Measurements from ENCODE around the gene SIT1.

- TF ChIP-seq, protein P1, sequence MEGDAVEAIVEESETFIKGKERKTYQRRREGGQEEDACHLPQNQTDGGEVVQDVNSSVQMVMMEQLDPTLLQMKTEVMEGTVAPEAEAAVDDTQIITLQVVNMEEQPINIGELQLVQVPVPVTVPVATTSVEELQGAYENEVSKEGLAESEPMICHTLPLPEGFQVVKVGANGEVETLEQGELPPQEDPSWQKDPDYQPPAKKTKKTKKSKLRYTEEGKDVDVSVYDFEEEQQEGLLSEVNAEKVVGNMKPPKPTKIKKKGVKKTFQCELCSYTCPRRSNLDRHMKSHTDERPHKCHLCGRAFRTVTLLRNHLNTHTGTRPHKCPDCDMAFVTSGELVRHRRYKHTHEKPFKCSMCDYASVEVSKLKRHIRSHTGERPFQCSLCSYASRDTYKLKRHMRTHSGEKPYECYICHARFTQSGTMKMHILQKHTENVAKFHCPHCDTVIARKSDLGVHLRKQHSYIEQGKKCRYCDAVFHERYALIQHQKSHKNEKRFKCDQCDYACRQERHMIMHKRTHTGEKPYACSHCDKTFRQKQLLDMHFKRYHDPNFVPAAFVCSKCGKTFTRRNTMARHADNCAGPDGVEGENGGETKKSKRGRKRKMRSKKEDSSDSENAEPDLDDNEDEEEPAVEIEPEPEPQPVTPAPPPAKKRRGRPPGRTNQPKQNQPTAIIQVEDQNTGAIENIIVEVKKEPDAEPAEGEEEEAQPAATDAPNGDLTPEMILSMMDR (tag by site-specific recombination; IDR thresholded peaks at IDR 0.05) = peak; percentile 94
- TF ChIP-seq MYNN (tag by site-specific recombination; IDR thresholded peaks at IDR 0.05; ENCODE audit: borderline replicate concordance) (no peak), ZNF274 (IDR thresholded peaks at IDR 0.05; ENCODE audit: low read length) (no peak), ZNF274 (tag by site-specific recombination; IDR thresholded peaks at IDR 0.05; ENCODE audit: borderline replicate concordance) (no peak), ZNF416 (tag by site-specific recombination; IDR thresholded peaks at IDR 0.05) (no peak), BCL11A (tag by site-specific recombination; IDR thresholded peaks at IDR 0.05; ENCODE audit: low read depth) (no peak), YY1 (tag by site-specific recombination; IDR thresholded peaks at IDR 0.05) (no peak), ZIC2 (tag by site-specific recombination; IDR thresholded peaks at IDR 0.05) (no peak), ZNF777 (tag by site-specific recombination; IDR thresholded peaks at IDR 0.05; ENCODE audit: borderline replicate concordance) (0 out of 2 replicates have a peak, but pooled peaks have one; percentile 71), ZBTB21 (tag by site-specific recombination; IDR thresholded peaks at IDR 0.05) (0 out of 2 replicates have a peak, but pooled peaks have one; percentile 11), ZNF121 (tag by site-specific recombination; IDR thresholded peaks at IDR 0.05) (no peak), PRDM1 (tag by site-specific recombination; IDR thresholded peaks at IDR 0.05) (no peak)
Measured at GRCh38 chr9:35646533-35647265, 4.0 kb downstream of the SIT1 start.
